GM18867 (cell line): Measurements from ENCODE around the gene ARHGAP9.
A peak's percentile ranks its signal among the peaks of the same experiment; 100 is the strongest.
"Not testable (repeated sequence)": the region's sequence is repeated elsewhere in the genome, so short reads cannot be mapped to it uniquely, and the experiment has no call there.

Experiments used
- ATAC-seq: cut with Tn5 transposase; IDR thresholded peaks from one replicate; pipeline ENCODE4 v1.9.1; 2021; ENCODE audit warnings: mild to moderate bottlenecking, moderate library complexity; ENCODE audit not compliant: unreplicated experiment

Gene ARHGAP9

GRCh38 chr12:57495051-57495701 lies 15.5 kb upstream of the ARHGAP9 start:
- ATAC-seq, result not testable (repeated sequence)

- no peak for ATAC-seq
Measured at GRCh38 chr12:57491393-57492280, 12.0 kb upstream of the ARHGAP9 start.

- ATAC-seq, result no peak
Measured at GRCh38 chr12:57490126-57490525, 10.5 kb upstream of the ARHGAP9 start.

- no peak for ATAC-seq
Measured at GRCh38 chr12:57489157-57489641, 9.5 kb upstream of the ARHGAP9 start.

GRCh38 chr12:57488402-57489156 lies 8.9 kb upstream of the ARHGAP9 start:
- no peak for ATAC-seq

- ATAC-seq, result peak; percentile 97
Measured at GRCh38 chr12:57487597-57488401, 8.1 kb upstream of the ARHGAP9 start, which contains the start of gene MARS1. Gene MARS1, plus strand, starts transcription at chr12:57488068. Its CDS starts 23 bp downstream, at chr12:57488091.

GRCh38 chr12:57487055-57487596 lies 7.5 kb upstream of the ARHGAP9 start:
- ATAC-seq, result no peak

GRCh38 chr12:57485695-57486094 lies 6.0 kb upstream of the ARHGAP9 start:
- no peak for ATAC-seq

- ATAC-seq, result no peak
Measured at GRCh38 chr12:57483466-57483865, 3.8 kb upstream of the ARHGAP9 start.

GRCh38 chr12:57481671-57482070 lies 2.0 kb upstream of the ARHGAP9 start:
- no peak for ATAC-seq

- no peak for ATAC-seq
Measured at GRCh38 chr12:57479043-57479375, 657 bp downstream of the ARHGAP9 start.

- ATAC-seq, result peak; percentile 34
Measured at GRCh38 chr12:57477710-57478681, 1.7 kb downstream of the ARHGAP9 start.

GRCh38 chr12:57476993-57477709 lies 2.5 kb downstream of the ARHGAP9 start:
- ATAC-seq, result no peak

- ATAC-seq, result no peak
Measured at GRCh38 chr12:57476162-57476992, 3.3 kb downstream of the ARHGAP9 start.

- ATAC-seq, result no peak
Measured at GRCh38 chr12:57475271-57476161, 4.2 kb downstream of the ARHGAP9 start.

GRCh38 chr12:57474862-57475261 lies 4.8 kb downstream of the ARHGAP9 start:
- no peak for ATAC-seq

- no peak for ATAC-seq
Measured at GRCh38 chr12:57474430-57474829, 5.2 kb downstream of the ARHGAP9 start.
